Stimulated activated CD8-positive, alpha-beta memory T cell treated with anti-CD3 and anti-CD28 coated beads, Interleukin-4, amount 100 ng/mL, for 1 hour (primary cell): ENCODE data around the gene CTBP1.

Experiments
- DNase-seq, 2 donors: peaks; one replicate each; pipeline ENCODE4 v3.0.0-alpha.2; 2020; ENCODE audit warnings: low read depth in 2 of 2, low spot score in 1 of 2

Gene CTBP1

GRCh38 chr4:1211891-1212545, 36.9 kb downstream of the CTBP1 start:
- no peak for DNase-seq

- DNase-seq, result no peak
Observed at GRCh38 chr4:1211371-1211770, 37.6 kb downstream of the CTBP1 start.

- DNase-seq, result no peak
Observed at GRCh38 chr4:1210971-1211370, 38.0 kb downstream of the CTBP1 start.

- no peak for DNase-seq
Observed at GRCh38 chr4:1210241-1210841, 38.6 kb downstream of the CTBP1 start.

GRCh38 chr4:1209821-1210220, 39.1 kb downstream of the CTBP1 start:
- no peak for DNase-seq

GRCh38 chr4:1208970-1209704, 39.8 kb downstream of the CTBP1 start:
- no peak for DNase-seq

- DNase-seq, result no peak
Observed at GRCh38 chr4:1208266-1208961, 40.5 kb downstream of the CTBP1 start.

GRCh38 chr4:1207603-1208265, 41.2 kb downstream of the CTBP1 start:
- DNase-seq, result no peak

GRCh38 chr4:1207157-1207470, 41.8 kb downstream of the CTBP1 start:
- no peak for DNase-seq

GRCh38 chr4:1206299-1207156, 42.4 kb downstream of the CTBP1 start:
- no peak for DNase-seq

GRCh38 chr4:1205586-1206298, 43.2 kb downstream of the CTBP1 start:
- DNase-seq, result no peak

- no peak for DNase-seq
Observed at GRCh38 chr4:1204828-1205585, 43.9 kb downstream of the CTBP1 start.

- no peak for DNase-seq
Observed at GRCh38 chr4:1204286-1204827, 44.6 kb downstream of the CTBP1 start.

GRCh38 chr4:1203026-1203616, 45.8 kb downstream of the CTBP1 start:
- DNase-seq, result no peak

- no peak for DNase-seq
Observed at GRCh38 chr4:1202526-1203011, 46.4 kb downstream of the CTBP1 start.

- peak; percentile 63 to 69 for DNase-seq
Observed at GRCh38 chr4:1201851-1202525, 46.9 kb downstream of the CTBP1 start.

GRCh38 chr4:1200425-1201035, 48.4 kb downstream of the CTBP1 start:
- no peak for DNase-seq
